Medulla oblongata (tissue), 1 donor: Measurements from ENCODE around the gene ETNK2.

Source experiments
- DNase-seq: peaks from one replicate; pipeline ENCODE4 v3.0.0-alpha.2; 2015; ENCODE audit errors: extremely low spot score

The ETNK2 gene

GRCh38 chr1:204177133-204177532 lies 25.3 kb upstream of the ETNK2 start:
- no peak for DNase-seq

GRCh38 chr1:204176049-204176448 lies 24.2 kb upstream of the ETNK2 start:
- DNase-seq: no peak

- no peak for DNase-seq
Measured at GRCh38 chr1:204174958-204175357, 23.1 kb upstream of the ETNK2 start.

GRCh38 chr1:204172404-204173029 lies 20.7 kb upstream of the ETNK2 start:
- peak; percentile 44 for DNase-seq

GRCh38 chr1:204171751-204172178 lies 19.9 kb upstream of the ETNK2 start:
- DNase-seq: no peak

- no peak for DNase-seq
Measured at GRCh38 chr1:204170494-204171155, 18.8 kb upstream of the ETNK2 start.

GRCh38 chr1:204169858-204170257 lies 18.0 kb upstream of the ETNK2 start:
- DNase-seq: no peak

- no peak for DNase-seq
Measured at GRCh38 chr1:204167730-204168129, 15.9 kb upstream of the ETNK2 start.

- no peak for DNase-seq
Measured at GRCh38 chr1:204166219-204166618, 14.4 kb upstream of the ETNK2 start, which contains the start of gene REN. Gene REN (minus strand): TSS chr1:204166337. CDS start chr1:204166293, 44 bp downstream.

GRCh38 chr1:204162494-204163074 lies 10.7 kb upstream of the ETNK2 start:
- DNase-seq: peak; percentile 82

- DNase-seq: no peak
Measured at GRCh38 chr1:204161609-204162493, 10.0 kb upstream of the ETNK2 start.

GRCh38 chr1:204157962-204158361 lies 6.1 kb upstream of the ETNK2 start:
- no peak for DNase-seq

- no peak for DNase-seq
Measured at GRCh38 chr1:204155881-204156280, 4.0 kb upstream of the ETNK2 start.

GRCh38 chr1:204154568-204155255 lies 2.9 kb upstream of the ETNK2 start:
- DNase-seq: no peak

- DNase-seq: no peak
Measured at GRCh38 chr1:204153667-204154066, 1.8 kb upstream of the ETNK2 start.

- DNase-seq: no peak
Measured at GRCh38 chr1:204152310-204153044, 633 bp upstream of the ETNK2 start.

- DNase-seq: no peak
Measured at GRCh38 chr1:204150702-204151551, 917 bp downstream of the ETNK2 start.

- DNase-seq: no peak
Measured at GRCh38 chr1:204149635-204150565, 1.9 kb downstream of the ETNK2 start.

- DNase-seq: no peak
Measured at GRCh38 chr1:204149107-204149506, 2.7 kb downstream of the ETNK2 start.
